SW 1271 (cell line): ENCODE measurements around the gene MC4R.
A peak's percentile ranks its signal among the peaks of the same experiment; 100 is the strongest.
"Not testable (repeated sequence)": the region's sequence is repeated elsewhere in the genome, so short reads cannot be mapped to it uniquely, and the experiment has no call there.

Experiments
- DNase-seq, 2 experiments: peaks; one replicate each; lab custom pipeline; 2025; lab: John Stamatoyannopoulos, UW

The MC4R gene

DNA sequence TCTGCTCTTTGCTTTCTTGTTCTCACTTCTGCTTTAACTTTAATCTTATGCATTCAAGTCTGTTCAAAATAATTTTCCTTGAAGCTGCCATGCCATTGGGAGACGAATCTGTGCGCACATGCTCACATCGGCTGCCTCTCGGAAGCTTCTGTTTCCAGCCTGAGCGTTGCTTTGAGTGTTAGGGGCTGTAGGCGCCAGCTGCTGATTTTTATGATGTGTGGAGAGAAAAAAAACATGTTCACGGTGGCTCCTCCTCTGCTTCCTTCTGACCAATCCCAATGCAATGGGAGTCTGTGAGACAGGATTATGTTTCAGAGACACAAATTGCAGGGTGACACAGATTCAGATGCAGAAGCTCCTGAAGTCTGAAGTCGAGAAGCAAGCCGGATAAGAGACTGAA is at the start of gene MC4R:
TSS of gene MC4R (minus strand) at position 180 of the 400 bp plus-strand sequence. CDS start 426 bp downstream, outside the sequence.
- DNase-seq: no peak

DNA sequence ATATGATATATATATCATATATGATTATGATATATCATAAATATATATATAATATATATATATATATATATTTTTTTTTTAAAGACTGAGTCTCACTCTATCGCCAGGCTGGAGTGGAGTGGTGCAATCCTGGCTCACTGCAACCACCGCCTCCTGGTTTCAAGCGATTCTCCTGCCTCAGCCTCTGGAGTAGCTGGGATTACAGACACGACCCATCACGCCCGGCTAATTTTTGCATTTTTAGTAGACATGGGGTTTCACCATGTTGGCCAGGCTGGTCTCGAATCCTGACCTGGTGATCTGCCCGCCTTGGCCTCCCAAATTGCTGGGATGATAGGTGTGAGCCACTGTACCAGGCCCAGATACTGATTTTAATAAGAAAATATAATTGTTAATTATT is 49.7 kb upstream of the MC4R start:
- DNase-seq: not testable (repeated sequence)

GRCh38 chr18:60421356-60422118 is 49.0 kb upstream of the MC4R start:
- no peak for DNase-seq

GRCh38 chr18:60417946-60418345 is 45.4 kb upstream of the MC4R start:
- no peak for DNase-seq

- DNase-seq: peak in 1 of 2 experiments; percentile 3
These were observed 41.5 kb upstream of the MC4R start for GRCh38 chr18:60413944-60414547.

DNA sequence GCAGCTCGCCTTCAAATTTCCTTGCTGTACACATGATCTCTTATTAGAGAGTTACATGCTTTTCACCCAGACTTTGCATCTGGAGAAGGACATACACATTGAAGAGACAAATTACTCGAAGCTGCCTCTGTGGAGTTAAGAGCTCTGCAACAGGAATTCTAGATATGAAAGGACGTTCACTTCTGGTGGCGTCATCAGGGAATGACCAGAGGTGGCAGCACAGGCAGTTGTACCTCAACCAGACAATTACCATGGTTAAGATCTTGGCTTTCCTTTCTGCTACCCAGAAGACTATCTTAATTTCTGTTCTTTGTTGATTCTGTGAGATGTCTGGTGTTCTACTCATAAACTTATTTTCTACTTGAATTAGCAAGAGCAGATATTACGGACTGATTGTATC is 39.1 kb upstream of the MC4R start:
- DNase-seq: peak in 1 of 2 experiments; percentile 3

- DNase-seq: no peak
These were observed 34.1 kb upstream of the MC4R start for GRCh38 chr18:60406721-60407120.

DNA sequence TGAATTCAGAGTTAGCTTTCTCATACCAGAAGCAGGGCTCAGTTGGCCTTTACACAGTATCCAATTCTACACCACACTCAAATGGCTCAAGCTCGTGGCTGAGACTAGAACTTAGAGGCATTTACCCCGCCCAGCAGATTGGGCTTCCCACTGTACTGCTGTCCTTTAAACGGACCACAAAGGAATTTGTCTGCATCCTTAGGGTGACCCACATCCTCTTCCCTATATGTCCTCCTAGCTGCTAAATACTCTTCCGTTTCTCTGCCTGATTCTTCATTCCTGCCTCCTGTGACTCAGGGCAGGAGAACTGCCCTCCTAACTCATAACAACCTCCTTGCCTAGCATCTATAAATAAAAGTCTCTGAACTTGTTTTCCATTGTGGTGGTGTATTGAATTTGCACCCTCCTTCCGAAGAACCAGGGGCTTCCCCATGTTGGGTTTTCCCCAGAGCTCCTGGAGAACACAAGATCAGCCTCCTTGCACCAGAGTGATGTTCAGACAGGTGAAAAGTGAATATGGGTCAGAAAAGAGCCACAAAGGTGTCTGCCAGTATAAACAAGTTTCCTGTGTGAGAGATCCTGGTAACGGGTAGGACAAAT is 32.0 kb upstream of the MC4R start:
- DNase-seq: no peak

DNA sequence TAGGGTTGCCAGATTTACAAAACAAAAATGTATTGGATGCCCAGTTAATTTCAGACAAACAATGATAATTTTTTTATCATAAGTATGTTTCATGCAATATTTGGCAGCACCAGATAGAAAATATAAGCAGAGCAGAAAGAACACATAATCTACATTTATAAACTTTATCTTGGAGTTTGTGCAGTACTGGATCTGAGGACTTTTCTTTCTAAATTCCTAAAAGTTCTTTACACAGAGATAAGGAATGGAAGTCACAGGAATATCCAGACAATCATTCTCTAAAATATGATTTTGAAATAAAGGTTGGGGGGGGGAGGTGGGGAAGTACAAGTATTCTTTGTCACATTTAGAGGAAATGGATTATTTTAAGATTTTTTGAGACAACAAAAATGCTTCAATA is 28.8 kb upstream of the MC4R start:
- DNase-seq: no peak

GRCh38 chr18:60391571-60392226 is 19.1 kb upstream of the MC4R start:
- no peak for DNase-seq

- DNase-seq: no peak
These were observed 16.7 kb upstream of the MC4R start for GRCh38 chr18:60389314-60389713.

DNA sequence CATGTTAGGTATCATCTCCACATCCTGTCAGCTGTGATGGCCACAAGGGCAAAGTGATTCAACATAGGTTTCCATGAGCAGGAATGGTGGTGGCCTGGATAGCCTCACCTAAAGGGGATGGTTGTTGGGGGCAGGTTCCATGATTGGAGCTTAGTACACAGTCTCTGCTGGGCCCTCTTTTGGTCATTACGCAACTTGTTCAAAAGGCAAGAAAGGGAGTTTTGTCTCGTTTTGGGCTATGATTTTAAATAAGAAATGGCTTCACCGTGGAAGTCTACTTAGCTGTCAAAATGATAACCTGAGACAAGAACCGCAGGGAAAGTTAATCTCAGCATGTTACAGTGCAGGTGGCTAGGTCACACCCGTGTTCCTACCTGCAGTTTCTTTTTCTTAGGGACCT is 13.1 kb upstream of the MC4R start:
- no peak for DNase-seq

- no peak for DNase-seq
These were observed 11.3 kb upstream of the MC4R start for GRCh38 chr18:60383893-60384292.

- no peak for DNase-seq
These were observed 5.3 kb upstream of the MC4R start for GRCh38 chr18:60377778-60378469.

GRCh38 chr18:60372132-60372531 is 443 bp downstream of the MC4R start:
- DNase-seq: no peak

DNA sequence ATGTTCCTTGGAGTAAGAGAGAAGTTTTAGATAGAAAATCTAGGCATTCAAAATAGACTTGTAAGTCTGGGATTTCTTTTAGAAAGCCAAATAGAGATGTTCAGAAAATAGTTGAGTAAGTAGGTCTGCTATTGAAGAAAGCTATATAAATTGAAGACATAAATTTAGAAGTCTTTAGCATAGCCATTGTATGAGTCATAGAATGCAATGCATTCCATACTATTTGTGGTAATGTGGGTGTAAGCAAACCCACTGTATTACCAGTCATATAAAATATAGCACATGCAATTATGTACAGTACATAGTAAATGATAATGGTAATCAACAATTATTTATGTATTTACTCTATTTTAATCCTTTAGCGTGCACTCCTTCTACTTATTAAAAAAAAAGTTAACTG is 14.1 kb downstream of the MC4R start:
- DNase-seq: no peak

DNA sequence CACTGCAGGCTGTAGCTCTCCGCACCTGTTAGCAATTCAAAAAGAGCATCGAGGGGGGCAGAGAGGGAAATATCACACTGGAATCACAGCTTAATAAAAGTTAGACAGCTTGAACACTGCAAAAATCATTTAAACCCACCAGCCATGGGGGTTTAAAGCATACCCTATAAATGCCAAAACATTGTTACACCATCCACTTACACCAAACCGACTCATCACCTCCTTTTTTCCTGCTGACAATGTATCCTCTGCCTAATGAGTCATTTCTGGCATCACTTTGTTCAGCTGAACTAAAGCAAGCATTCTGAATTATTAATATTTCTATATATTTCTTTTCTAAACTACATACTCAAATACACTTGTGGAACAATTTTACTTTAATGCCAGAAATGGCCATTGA is 21.6 kb downstream of the MC4R start:
- no peak for DNase-seq

DNA sequence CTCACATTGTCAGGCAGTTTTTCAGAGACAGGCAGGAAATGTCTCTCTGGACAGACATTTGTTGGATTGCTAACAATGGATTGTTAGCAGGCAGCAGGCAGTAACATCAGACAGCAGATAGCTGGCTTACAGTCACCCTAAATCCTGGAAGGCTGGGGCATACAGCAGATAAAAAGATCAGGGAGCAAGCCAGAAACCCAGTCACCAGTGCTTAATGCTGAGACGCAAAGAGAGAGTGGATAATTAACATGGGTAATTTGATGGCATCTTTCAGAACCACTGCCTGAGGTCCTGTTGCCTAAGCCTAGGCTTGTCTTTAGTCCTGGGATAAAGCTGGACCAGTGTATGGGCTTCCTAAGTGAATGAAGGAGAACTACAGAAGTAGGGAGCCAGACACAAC is 22.4 kb downstream of the MC4R start:
- no peak for DNase-seq

DNA sequence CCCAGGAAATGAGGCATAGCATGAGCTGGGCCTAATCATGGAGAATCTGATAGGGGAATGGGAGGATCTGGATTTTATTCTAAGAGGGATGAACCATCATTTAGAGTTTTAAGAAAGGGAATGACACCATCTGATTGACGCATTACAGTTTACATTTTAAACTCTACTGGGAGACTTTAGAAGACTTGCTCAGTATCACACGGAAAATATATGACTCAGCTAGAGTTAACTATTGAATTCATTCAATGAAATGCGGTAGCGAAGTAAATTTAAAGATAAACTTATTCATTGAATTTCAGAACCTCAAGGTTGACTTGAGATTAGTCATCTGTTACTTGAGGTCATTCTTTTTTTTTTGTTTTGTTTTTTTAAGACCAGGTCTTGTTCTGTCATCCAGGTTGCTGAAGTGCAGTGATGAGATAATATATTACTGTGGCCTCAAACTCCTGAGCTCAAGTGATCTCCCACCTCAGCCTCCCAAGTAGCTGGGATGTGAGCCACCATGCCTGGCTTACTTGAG is 25.0 kb downstream of the MC4R start:
- DNase-seq: no peak

- DNase-seq: no peak
These were observed 33.6 kb downstream of the MC4R start for GRCh38 chr18:60339018-60339417.

DNA sequence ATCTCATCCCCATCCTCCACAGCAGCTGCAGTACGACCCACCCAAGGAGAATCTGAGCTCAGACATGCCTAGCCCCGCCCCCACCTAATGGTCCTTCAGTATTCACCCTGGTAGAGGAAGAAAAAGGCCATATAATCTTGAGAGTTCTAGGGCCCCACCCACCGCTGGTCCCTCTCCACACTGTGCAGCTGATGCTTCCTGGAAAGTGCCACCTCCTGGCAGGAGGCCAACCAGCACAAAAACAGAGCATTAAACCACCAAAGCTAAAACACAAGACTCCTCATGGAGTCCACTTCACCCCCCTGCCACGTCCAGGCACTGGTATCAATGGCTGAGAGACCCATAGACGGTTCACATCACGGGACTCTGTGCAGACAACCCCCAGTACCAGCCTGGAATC is 40.7 kb downstream of the MC4R start:
- no peak for DNase-seq

GRCh38 chr18:60329131-60329530 is 43.4 kb downstream of the MC4R start:
- no peak for DNase-seq
